ENCODE measurements around the gene SIAH3. TPM values are rescaled to one million over a fixed set of nuclear protein-coding genes. Genes with fewer than 3 reads are reported as not detected.
A peak's percentile ranks its signal among the peaks of the same experiment; 100 is the strongest.

Gene SIAH3
- total and polyA plus RNA-seq, 3 donors from 2014 or later: 0.19 to 0.47 (median 0.36) TPM

DNA sequence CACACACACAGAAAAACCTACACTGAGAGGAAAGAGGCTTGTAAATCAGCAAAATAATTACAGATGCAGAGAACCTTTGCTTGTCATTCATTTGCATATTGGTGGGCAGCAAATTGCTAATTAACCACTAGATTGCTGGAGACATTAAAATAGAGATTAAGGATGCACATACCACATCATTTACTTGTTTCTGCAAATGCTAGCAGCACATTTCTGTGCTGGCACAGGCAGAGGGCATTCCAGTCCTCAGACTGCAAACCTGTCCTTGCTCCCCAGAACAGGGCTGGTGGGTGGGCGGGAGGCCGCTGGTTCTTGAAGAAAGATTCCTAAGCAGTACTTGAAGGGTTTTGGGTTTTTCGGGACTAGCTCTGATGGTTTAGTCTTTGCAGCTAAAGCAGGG is 941 bp upstream of the SIAH3 start:
- intact Hi-C loops (cut with DNase I; ENCODE audit: low total_unique reads): no loop called here
- Histone ChIP-seq H3K36me3 (ENCODE audit: low read depth, missing control alignments) (no peaks in the 10 kb centered on the region), H3K27ac (no peak overlapping the region), H3K9me3 (no peaks in the 10 kb centered on the region), H3K4me3 (no peak overlapping the region), H3K27me3 (no peaks in the 10 kb centered on the region), H3K4me1 (peaks cover 19% of the 10 kb centered on the region)
- no peak for DNase-seq
- WGBS, 2 donors: 42 to 60% methylated on average over 3 of the region's 3 CpGs
- TF ChIP-seq, protein P1, sequence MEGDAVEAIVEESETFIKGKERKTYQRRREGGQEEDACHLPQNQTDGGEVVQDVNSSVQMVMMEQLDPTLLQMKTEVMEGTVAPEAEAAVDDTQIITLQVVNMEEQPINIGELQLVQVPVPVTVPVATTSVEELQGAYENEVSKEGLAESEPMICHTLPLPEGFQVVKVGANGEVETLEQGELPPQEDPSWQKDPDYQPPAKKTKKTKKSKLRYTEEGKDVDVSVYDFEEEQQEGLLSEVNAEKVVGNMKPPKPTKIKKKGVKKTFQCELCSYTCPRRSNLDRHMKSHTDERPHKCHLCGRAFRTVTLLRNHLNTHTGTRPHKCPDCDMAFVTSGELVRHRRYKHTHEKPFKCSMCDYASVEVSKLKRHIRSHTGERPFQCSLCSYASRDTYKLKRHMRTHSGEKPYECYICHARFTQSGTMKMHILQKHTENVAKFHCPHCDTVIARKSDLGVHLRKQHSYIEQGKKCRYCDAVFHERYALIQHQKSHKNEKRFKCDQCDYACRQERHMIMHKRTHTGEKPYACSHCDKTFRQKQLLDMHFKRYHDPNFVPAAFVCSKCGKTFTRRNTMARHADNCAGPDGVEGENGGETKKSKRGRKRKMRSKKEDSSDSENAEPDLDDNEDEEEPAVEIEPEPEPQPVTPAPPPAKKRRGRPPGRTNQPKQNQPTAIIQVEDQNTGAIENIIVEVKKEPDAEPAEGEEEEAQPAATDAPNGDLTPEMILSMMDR (IDR thresholded peaks at IDR 0.05): no peak
- no peak for TF ChIP-seq POLR2A (IDR thresholded peaks at IDR 0.05)

DNA sequence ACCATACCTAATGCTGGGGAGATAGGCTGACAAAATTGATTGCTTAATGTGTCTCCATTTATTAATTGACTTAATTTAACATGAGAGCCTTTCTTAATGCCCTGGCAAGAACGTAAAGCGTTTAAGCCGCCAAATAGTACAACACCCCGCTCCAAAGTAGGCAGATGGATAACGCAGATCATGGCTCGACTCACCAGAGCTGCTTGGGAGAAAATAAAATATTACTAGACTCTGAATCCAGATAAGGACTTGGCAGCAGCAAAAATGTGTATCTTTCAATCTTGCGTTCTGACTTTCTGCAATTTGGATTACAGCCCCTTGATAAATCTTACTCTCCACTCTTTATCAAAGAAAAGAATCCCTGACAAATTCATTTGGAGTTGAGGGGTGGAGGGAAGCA is 403 bp upstream of the SIAH3 start:
- peak overlapping the region in 1 of 2 donors; percentile 6 for H3K4me3 ChIP-seq
- H3K36me3 ChIP-seq (ENCODE audit: low read depth, missing control alignments): no peaks in the 10 kb centered on the region
- no peak for TF ChIP-seq POLR2A (IDR thresholded peaks at IDR 0.05)
- TF ChIP-seq, protein P1 (IDR thresholded peaks at IDR 0.05): no peak
- H3K4me1 ChIP-seq: peaks cover 19% of the 10 kb centered on the region
- intact Hi-C loops (cut with DNase I; ENCODE audit: low total_unique reads): no loop called here
- H3K27me3 ChIP-seq: no peaks in the 10 kb centered on the region
- H3K9me3 ChIP-seq: no peaks in the 10 kb centered on the region
- no peak for DNase-seq
- 23 to 27% methylated on average over 7 of the region's 7 CpGs for WGBS, 2 donors
- H3K27ac ChIP-seq: no peak overlapping the region

DNA sequence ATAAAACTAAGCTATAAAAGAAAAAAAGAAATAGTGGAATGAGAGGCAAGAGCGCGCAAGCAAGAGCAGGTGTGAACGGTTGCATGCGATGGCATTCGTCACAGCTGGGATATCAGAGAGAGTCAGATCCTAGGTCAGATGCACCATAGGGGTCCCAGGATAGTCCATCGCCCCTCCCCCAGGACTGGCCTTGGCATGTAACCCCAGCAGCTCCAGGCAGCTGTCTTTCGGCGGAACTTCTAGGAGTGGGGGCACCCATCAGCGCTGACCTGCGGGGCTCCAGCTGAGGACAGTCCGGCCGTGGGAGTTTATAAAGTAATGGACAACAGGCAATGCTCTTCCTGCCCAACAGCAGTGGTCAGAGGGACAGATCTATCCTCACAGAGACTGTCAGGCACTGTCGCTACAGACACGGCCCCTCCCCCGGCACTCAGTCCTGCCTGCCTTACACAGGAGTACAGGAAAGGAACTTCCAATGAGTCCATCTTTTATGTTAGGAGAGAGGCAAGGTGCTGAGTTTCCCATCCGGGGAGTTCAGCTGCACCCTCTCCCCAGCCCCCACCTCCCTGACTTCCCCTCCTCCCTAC is 1.4 kb downstream of the SIAH3 start:
- TF ChIP-seq POLR2A (IDR thresholded peaks at IDR 0.05): no peak
- TF ChIP-seq, protein P1 (IDR thresholded peaks at IDR 0.05): no peak
- no peaks in the 10 kb centered on the region for H3K27me3 ChIP-seq

DNA sequence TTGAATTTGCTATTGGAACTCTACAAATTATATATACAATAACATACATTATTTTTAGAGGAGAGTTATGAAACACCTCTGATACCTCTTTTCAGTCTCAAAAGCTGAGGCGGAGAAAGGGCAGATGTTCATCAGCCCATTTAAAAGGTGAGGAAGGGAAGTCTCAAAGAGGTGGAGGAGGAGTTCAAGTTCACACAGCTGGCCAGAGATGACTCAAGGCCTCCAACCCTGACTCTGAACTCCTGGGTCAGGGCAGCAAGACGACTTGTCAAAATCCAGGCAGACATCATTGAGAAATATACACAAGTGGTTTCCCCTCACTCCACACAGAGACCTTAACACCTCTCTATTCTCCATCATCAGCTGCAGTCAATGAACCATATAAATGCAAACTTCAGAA is 2.1 kb downstream of the SIAH3 start:
- H3K27me3 ChIP-seq: no peaks in the 10 kb centered on the region

More for the DNA sequence above, 1.4 kb downstream of the SIAH3 start:
- Histone ChIP-seq H3K4me3 (no peak overlapping the region), H3K36me3 (ENCODE audit: low read depth, missing control alignments) (no peaks in the 10 kb centered on the region), H3K9me3 (no peaks in the 10 kb centered on the region), H3K27ac (no peak overlapping the region), H3K4me1 (peaks cover 19% of the 10 kb centered on the region)
- DNase-seq: no peak
- intact Hi-C loops (cut with DNase I; ENCODE audit: low total_unique reads): no loop called here
- 22 to 34% methylated on average over 16 of the region's 16 CpGs for WGBS, 2 donors

More for the DNA sequence above, 2.1 kb downstream of the SIAH3 start:
- intact Hi-C loops (cut with DNase I; ENCODE audit: low total_unique reads): no loop called here
- H3K9me3 ChIP-seq: no peaks in the 10 kb centered on the region
- no peak overlapping the region for H3K4me3 ChIP-seq
- peaks cover 19% of the 10 kb centered on the region for H3K4me1 ChIP-seq
- DNase-seq: no peak
- TF ChIP-seq, protein P1 (IDR thresholded peaks at IDR 0.05): no peak
- no peak for TF ChIP-seq POLR2A (IDR thresholded peaks at IDR 0.05)
- no peak overlapping the region for H3K27ac ChIP-seq
- 60 to 69% methylated on average over 2 of the region's 2 CpGs for WGBS, 2 donors
- no peaks in the 10 kb centered on the region for H3K36me3 ChIP-seq (ENCODE audit: low read depth, missing control alignments)
